HG03025 (cell line): ENCODE data around the gene NDUFA6.
"Not testable (repeated sequence)": the region's sequence is repeated elsewhere in the genome, so short reads cannot be mapped to it uniquely, and the experiment has no call there.

ENCODE experiments used
- ATAC-seq: cut with Tn5 transposase; IDR thresholded peaks from one replicate; pipeline ENCODE4 v1.9.1; 2021; ENCODE audit warnings: mild to moderate bottlenecking, moderate library complexity; ENCODE audit not compliant: unreplicated experiment, low FRiP score

The NDUFA6 gene

DNA sequence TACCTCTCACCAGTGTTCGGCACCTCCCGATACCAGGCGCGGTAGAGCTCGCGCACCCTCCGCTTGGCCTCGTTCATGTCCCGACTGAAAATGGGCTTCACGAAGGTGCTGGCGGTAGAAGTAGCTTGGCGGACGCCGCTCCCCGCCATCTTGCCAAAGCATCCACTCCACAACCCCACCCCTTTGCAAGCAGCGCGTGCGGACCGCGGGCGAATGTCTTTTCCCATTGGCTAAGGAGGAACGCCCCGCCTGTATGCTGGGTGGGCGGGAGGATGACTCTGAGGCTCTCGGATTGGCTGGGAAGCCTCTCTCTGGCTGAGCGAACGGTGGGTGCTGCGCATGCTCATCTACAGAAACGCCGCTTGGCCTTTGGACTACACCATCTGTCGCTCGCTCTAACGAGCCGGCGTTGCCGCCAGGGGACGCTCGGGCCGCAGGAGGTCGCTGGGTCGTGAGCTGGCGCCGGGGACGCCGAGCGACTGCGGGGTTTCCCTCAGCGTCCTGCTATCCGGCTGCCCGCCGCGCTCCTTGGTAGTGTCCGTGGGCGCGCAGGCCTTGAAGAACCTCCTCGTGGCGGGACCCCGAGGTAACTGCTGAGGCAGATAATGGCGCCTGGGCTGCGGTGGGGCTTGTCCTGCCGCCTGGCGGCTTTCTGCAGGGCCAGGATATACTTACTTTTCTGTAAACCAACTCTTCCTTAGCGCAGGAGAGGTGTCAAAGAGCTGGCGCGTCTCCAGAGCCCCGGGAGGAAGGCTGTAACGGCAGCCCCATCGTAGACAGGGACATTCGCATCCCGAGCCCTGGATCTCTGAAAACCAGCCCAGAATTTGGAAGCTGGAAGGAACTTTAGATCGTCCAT lies at the start of gene NDUFA6:
TSS of gene NDUFA6 (minus strand) at position 177 of the 859 bp plus-strand sequence. CDS start at position 149, 28 bp downstream.
- ATAC-seq: peak; percentile 93

DNA sequence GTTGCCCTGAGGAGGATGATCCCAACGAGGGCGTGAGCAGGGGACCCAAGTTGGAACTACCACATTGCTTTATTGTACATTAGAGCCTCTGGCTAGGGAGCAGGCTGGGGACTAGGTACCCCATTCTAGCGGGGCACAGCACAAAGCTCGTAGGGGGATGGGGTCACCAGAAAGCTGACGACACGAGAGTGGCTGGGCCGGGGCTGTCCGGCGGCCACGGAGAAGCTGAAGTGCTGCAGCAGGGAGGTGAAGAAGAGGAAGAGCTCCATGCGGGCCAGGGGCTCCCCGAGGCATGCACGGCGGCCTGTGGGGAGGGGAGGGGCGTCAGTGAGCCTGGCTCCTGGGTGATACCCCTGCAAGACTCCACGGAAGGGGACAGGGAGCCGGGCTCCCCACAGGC lies 49.6 kb upstream of the NDUFA6 start:
- not testable (repeated sequence) for ATAC-seq

DNA sequence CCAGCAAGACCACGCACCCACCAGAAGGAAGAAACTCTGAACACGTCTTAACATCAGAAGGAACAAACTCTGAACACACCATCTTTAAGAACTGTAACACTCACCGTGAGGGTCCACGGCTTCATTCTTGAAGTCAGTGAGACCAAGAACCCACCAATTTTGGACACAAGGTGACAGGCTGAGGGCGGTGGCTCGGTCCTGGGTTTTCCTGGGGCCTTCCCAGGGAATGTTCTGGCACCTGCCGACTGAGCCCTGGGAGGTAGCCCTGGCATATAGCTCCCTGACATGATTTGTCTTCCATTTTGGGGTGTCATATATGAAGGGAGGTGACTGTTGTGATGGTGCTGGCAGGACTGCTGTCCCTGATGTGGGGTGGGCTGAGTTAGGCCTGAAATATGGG lies 48.9 kb upstream of the NDUFA6 start:
- ATAC-seq: not testable (repeated sequence)

DNA sequence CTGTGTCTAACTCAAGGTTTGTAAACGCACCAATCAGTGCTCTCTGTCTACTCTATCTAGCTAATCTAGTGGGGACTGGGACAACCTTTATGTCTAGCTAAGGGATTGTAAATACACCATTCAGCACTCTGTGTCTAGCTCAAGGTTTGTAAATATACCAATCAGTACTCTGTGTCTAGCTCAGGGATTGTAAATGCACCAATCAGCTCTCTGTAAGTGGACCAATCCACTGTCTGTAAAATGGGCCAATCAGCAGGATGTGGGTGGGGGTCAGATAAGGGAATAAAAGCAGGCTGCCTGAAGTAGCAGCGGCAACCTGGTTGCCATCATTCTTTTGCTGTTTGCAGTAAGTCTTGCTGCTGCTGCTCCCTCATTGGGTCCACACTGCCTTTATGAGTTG lies 48.4 kb upstream of the NDUFA6 start:
- no peak for ATAC-seq

DNA sequence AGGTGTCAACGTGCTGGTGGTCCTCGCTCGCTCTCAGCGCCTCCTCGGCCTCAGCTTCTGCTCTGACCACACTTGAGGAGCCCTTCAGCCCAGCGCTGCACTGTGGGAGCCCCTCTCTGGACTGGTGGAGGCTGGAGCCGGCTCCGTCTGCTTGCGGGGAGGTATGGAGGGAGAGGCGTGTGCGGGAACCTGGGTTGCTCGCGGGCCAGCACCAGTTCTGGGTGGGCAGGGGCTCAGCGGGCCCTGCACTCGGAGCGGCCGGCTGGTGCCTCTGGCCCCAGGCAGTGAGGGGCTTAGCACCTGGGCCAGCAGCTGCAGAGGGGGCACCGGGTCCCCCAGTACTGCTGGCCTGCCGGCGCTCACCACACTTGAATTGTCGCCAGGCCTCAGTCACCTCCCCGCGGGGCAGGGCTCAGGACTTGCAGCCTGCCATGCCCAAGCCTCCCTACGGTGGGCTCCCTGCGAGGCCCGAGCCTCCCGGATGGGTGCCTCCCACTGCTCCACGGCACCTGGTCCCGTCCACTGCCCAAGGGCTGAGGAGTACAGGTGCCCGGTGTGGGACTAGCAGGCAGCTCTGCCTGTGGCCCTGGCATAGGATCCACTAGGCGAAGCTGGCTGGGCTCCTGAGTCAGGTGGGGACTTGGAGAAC lies 47.7 kb upstream of the NDUFA6 start:
- no peak for ATAC-seq

DNA sequence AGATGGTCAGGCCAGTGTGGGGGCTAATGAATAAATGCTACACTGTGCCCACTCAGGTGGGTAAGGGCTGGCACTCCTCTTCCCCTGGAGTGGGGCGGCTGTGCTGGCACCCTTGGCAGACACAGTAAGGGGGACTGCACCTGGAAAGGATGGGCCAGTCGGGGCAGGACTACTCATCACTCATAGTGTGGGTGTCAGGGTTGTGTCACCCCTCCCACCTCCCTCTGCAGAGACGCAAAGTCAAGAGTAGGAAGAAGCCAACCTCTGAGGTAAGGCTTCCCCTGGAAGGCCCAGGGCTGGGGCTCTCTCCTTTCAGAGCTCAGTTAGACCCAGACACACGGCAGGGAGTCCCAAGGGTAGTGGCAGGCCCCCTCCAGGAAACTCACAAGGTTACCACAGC lies 45.1 kb upstream of the NDUFA6 start:
- not testable (repeated sequence) for ATAC-seq

DNA sequence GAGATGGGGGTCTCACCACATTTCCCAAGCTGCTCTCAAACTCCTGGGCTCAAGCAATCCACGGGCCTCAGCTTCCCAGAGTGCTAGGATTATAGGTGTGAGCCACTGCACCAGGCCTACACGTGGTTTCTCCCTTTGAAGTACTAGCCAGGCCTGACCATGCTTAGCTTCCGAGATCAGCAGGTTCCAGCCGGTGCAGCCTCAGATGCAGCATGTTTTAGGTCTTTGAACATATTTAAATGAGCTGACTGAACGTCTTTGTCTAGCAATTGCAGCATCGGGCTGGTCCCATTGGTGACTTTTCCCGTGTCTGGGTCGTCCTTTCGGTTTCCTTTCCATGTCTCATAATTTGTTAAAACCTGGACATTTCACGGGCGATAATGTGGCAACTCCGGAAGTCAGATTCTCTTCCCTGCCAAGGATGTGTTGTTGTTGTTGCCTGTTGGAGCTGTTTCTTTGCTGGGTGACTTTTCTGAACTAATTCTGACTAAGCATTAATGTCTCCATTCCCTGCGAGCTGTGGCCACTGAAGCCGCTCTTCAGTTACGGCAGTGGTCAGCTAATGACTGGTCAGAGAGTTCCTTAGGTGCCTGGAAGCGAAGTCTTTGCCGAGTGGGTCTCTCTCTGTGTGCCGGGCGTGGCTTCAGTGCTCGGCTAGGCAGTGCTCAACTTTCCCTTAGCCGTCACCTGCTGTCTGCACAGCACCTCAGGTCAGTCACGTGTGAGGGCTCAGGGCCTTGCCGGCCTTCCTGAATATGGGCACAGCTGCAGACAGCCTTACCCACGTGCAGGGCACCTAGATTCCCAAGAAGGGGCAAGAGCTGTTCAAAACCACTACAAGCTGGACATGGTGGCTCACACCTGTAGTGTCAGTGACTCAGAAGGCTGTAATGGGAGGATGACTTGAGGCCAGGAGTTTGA lies 43.8 kb upstream of the NDUFA6 start:
- no peak for ATAC-seq

DNA sequence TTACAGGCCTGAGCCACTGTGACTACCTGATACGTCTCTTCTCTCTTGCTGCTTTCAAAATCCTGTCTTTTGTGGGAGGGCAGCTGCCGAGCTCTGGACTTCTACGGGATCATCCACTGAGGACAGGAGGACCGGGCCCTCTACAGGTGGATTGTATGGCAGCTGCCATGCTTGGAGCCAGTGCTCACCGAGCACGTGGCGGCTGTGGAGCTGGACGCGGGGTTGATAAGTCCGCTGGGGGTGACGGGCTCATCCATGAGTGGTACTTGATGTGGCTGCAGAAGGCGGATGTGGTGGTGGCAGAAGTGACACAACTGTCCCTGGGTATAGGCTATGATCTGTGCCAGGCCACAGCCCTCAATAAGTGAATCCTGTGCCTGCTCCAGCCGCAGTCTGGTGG lies 41.9 kb upstream of the NDUFA6 start:
- ATAC-seq: no peak

DNA sequence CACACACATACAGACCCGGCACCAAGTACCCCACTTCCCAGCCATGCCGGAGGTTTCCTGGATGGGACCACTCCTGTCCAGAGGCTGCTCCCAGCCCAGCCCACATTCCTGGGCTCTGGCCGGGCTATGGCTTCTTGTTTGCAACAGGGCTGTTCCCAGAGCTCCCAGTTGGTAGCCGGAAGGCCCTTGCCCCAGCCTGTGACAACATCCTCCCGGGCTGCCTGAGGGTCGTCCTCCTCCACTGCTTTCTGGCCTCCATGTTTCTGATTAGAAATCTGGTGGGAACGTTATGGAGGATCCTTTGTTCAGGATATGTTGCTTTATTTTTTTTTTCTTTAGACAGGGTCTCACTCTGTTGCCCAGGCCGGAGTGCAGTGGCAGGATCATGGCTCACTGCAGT lies 41.0 kb upstream of the NDUFA6 start:
- ATAC-seq: no peak

DNA sequence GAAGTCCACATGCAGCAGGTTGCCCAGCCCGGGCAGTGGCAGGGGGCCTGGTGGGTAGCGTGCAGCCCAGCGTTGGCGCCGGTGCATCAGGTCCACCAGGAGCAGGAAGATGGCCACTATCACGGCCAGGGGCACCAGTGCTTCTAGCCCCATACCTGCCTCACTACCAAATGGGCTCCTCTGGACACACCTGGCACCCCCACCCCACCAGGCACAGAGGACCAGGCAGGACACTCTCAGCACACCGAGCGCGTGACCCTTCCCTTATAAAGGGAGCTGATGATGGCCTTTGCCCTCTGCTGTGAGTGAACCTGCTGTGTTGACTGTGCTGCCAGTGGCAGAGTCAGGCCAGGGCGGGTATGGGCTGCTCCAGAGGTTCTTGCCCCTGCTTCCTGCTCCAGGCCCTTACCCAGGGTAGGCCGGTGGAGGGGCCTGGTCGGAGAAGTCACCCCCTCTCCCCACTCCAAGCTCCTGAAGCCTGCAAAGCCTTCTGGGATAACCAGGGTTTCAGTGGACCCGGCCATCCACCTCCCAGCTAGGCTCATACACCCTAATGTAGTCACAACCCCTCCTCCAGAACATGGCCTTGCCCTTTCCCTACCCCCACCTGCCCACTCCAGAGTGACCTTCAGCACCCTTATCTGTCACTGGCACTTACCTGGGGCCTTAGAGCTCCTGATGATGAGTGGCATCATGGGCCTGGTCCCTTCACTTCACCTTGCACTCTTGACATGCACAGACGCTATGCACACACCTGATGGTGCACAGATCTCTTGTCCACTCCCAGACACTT lies 40.3 kb upstream of the NDUFA6 start, which contains the start of gene CYP2D6:
TSS of gene CYP2D6 (minus strand) at position 172 of the 793 bp plus-strand sequence. CDS start at position 153, 19 bp downstream.
- ATAC-seq: not testable (repeated sequence)

DNA sequence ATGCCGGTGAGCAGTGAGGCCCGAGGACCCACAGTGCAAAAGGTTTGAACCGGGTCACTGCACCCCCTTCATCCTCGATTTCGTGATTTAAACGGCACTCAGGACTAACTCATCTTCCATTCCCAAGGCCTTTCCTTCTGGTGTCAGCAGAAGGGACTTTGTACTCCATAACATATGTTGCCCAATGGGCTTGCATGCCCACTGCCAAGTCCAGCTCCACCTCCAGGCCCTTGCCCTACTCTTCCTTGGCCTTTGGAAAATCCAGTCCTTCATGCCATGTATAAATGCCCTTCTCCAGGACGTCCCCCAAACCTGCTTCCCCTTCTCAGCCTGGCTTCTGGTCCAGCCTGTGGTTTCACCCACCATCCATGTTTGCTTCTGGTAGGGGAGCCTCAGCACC lies 39.6 kb upstream of the NDUFA6 start:
- not testable (repeated sequence) for ATAC-seq

DNA sequence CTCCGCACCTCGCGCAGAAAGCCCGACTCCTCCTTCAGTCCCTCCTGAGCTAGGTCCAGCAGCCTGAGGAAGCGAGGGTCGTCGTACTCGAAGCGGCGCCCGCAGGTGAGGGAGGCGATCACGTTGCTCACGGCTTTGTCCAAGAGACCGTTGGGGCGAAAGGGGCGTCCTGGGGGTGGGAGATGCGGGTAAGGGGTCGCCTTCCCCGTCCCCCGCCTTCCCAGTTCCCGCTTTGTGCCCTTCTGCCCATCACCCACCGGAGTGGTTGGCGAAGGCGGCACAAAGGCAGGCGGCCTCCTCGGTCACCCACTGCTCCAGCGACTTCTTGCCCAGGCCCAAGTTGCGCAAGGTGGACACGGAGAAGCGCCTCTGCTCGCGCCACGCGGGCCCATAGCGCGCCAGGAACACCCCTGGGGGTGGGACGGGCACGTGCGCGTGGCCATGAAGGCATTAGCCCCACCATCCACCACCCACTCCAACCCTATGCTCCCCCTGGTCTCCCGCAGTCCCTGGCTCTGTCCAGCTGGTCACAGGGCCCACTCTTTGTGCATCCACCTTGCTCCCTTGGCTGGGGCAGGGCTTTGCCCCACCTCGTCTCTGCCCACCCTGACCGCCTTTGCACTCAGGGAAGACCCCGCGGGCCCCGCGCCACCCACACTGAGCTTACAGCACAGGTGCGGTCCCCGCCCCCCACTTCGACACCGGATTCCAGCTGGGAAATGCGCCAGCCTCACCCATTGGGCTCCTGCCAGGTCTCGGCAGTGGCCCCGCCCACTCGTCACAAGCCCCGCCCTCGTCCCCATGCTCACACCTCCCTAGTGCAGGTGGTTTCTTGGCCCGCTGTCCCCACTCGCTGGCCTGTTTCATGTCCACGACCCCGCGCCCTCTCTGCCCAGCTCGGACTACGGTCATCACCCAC lies 38.5 kb upstream of the NDUFA6 start:
- ATAC-seq: not testable (repeated sequence)

DNA sequence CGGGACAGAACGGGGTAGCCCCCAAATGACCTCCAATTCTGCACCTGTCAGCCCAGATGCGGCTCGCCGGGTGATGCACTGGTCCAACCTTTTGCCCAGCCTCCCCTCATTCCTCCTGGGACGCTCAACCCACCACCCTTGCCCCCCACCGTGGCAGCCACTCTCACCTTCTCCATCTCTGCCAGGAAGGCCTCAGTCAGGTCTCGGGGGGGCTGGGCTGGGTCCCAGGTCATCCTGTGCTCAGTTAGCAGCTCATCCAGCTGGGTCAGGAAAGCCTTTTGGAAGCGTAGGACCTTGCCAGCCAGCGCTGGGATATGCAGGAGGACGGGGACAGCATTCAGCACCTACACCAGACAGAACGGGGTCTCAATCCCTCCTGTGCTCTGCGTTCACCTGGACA lies 37.4 kb upstream of the NDUFA6 start:
- ATAC-seq: not testable (repeated sequence)

DNA sequence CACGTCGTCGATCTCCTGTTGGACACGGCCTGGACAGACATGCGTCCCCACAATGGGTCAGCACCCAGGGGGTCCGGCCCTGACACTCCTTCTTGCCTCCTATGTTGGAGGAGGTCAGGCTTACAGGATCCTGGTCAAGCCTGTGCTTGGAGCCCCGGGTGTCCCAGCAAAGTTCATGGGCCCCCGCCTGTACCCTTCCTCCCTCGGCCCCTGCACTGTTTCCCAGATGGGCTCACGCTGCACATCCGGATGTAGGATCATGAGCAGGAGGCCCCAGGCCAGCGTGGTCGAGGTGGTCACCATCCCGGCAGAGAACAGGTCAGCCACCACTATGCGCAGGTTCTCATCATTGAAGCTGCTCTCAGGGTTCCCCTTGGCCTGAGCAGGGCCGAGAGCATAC lies 37.0 kb upstream of the NDUFA6 start:
- ATAC-seq: no peak

DNA sequence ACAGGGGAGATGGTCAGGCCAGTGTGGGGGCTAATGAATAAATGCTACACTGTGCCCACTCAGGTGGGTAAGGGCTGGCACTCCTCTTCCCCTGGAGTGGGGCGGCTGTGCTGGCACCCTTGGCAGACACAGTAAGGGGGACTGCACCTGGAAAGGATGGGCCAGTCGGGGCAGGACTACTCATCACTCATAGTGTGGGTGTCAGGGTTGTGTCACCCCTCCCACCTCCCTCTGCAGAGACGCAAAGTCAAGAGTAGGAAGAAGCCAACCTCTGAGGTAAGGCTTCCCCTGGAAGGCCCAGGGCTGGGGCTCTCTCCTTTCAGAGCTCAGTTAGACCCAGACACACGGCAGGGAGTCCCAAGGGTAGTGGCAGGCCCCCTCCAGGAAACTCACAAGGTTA lies 33.0 kb upstream of the NDUFA6 start:
- ATAC-seq: not testable (repeated sequence)

DNA sequence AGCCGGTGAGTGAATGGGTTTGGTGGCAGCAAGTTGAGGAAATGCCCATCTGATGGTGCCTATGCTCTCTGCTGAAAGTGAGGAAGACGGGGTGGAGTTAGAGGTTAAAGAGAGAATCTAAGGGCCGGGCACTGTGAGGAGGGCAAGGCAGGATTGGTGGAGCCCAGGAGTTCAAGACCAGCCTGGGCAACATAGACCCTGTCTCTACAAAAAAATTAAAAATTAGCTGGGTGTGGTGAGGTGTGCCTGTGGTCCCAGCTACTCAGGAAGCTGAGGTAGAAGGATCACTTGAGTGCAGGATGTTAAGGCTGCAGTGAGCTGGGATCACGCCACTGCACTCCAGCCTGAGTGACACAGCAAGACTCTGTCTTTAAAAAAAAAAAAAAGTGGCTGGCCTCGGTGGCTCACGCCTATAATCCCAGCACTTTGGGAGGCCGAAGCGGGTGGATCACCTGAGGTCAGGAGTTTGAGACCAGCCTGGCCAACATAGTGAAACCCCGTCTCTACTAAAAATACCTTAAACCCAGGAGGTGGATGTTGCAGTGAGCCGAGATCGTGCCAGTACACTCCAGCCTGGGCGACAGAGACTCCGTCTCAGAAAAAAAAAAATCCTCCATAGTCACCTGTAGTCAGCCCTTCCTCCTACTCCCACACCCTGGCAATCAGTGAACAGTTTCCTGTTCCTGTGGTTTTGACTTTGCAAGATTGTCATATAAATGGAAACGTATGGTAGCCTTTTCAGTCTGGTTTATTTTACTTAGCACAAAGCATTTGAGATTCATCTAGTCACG lies 29.9 kb upstream of the NDUFA6 start:
- ATAC-seq: not testable (repeated sequence)

DNA sequence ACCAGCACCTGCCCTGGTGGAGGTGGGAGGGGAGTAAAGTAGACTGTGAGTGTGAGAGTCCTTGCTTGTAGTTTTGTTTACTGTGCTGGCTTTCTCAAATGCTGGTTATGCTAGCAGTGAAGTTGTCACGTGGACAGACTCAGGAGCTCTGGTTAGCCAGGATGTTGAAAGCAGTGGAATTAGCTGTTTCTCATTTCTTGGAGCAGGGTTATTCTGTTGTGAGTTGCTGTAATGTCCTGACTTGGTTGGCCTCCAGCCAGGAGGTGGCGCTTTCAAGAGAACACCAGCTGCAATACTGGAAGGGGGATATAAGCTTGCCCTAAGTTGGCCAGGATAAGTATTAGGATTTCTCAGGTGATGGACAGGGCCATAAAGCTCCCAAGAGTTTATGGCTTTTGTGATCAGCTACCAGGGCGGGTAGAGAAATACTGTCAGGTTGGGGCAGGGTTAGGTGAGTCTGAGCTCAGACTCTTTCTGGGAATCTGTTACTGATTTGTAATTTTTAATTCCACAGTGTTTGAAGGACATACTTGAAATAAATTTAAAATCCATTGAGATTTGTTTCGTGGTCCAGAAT lies 26.4 kb upstream of the NDUFA6 start:
- ATAC-seq: no peak

DNA sequence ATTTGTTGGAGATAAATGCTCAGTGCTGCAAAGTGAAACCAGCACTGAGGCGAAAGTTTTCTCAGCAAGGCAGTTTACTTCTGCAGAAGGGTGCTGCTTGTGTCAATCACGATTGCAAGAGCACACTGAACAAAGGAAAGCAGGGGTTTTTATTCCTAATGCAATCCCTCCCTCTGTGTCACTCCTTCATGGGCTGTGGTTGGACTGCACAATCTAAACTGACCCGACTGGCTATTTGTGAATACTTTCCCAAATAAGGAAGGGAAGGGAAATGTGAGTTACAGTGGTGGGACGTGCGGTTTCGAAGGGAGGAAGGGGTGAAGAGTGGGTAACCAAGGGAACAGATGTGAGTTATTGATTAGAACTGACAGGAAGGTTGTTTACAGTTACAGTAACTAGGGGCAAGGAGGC lies 24.9 kb upstream of the NDUFA6 start:
- not testable (repeated sequence) for ATAC-seq
